Ishikawa (cell line): ENCODE data around the gene PITPNC1.

Experiments used
- CEBPB ChIP-seq: IDR thresholded peaks from 2 replicates; pipeline ENCODE4 v1.6.1; 2012
- CREB1 ChIP-seq: IDR thresholded peaks from 2 replicates; pipeline ENCODE4 v1.6.1; 2012; ENCODE audit warnings: low read depth
- EGR1 ChIP-seq: IDR thresholded peaks from 2 replicates; pipeline ENCODE4 v1.6.1; 2012
- EP300 ChIP-seq: IDR thresholded peaks from 2 replicates; pipeline ENCODE4 v1.6.1; 2012; ENCODE audit warnings: borderline replicate concordance
- FOXM1 ChIP-seq: IDR thresholded peaks from 2 replicates; pipeline ENCODE4 v1.6.1; 2012; ENCODE audit warnings: low read depth, borderline replicate concordance
- MAX ChIP-seq: IDR thresholded peaks from 2 replicates; pipeline ENCODE4 v1.6.1; 2012
- NFIC ChIP-seq: IDR thresholded peaks from 2 replicates; pipeline ENCODE4 v1.6.1; 2012
- RAD21 ChIP-seq: IDR thresholded peaks from 2 replicates; pipeline ENCODE4 v1.6.1; 2012; ENCODE audit warnings: low read depth
- REST ChIP-seq: IDR thresholded peaks from 2 replicates; pipeline ENCODE4 v1.6.1; 2012; ENCODE audit warnings: low read depth, mild to moderate bottlenecking
- TAF1 ChIP-seq: IDR thresholded peaks from 2 replicates; pipeline ENCODE4 v1.6.1; 2012; ENCODE audit warnings: low read depth, mild to moderate bottlenecking
- TCF12 ChIP-seq: IDR thresholded peaks from 2 replicates; pipeline ENCODE4 v1.6.1; 2012; ENCODE audit warnings: low read depth
- TEAD4 ChIP-seq: IDR thresholded peaks from 2 replicates; pipeline ENCODE4 v1.6.1; 2012
- USF1 ChIP-seq: IDR thresholded peaks from 2 replicates; pipeline ENCODE4 v1.6.1; 2012
- YY1 ChIP-seq: IDR thresholded peaks from 2 replicates; pipeline ENCODE4 v1.6.1; 2012; ENCODE audit warnings: low read depth
- ZBTB7A ChIP-seq: IDR thresholded peaks from 2 replicates; pipeline ENCODE4 v1.6.1; 2012; ENCODE audit warnings: low read depth

Gene PITPNC1

GRCh38 chr17:67606896-67607604 lies 230.0 kb downstream of the PITPNC1 start:
- no peak for TF ChIP-seq TAF1
- TF ChIP-seq NFIC = no peak

- TF ChIP-seq REST (no peak), CEBPB (no peak), USF1 (no peak), TCF12 (no peak), EP300 (no peak), CREB1 (no peak), TAF1 (no peak), FOXM1 (no peak), ZBTB7A (no peak), RAD21 (no peak), TEAD4 (no peak), NFIC (no peak), EGR1 (no peak), YY1 (no peak), MAX (no peak)
Measured at GRCh38 chr17:67610061-67610460, 233.0 kb downstream of the PITPNC1 start.

- TF ChIP-seq ZBTB7A (no peak), EP300 (no peak), TEAD4 (no peak), MAX (no peak), RAD21 (no peak), CEBPB (no peak), FOXM1 (no peak), USF1 (no peak), YY1 (no peak), CREB1 (no peak), TAF1 (no peak), EGR1 (no peak), NFIC (no peak), REST (no peak), TCF12 (no peak)
Measured at GRCh38 chr17:67613961-67614360, 236.9 kb downstream of the PITPNC1 start.

GRCh38 chr17:67615011-67615561 lies 238.0 kb downstream of the PITPNC1 start:
- TF ChIP-seq NFIC = 0 out of 2 replicates have a peak, but pooled peaks have one; percentile 12
- TF ChIP-seq TAF1 = no peak
- no peak for TF ChIP-seq FOXM1
- TF ChIP-seq YY1 = no peak
- no peak for TF ChIP-seq TCF12
- TF ChIP-seq MAX = peak; percentile 35; the same call in 1 of the 2 replicates
- no peak for TF ChIP-seq REST
- TF ChIP-seq ZBTB7A = no peak
- TF ChIP-seq EP300 = no peak
- no peak for TF ChIP-seq CREB1
- TF ChIP-seq CEBPB = no peak
- no peak for TF ChIP-seq EGR1
- TF ChIP-seq TEAD4 = no peak
- TF ChIP-seq RAD21 = no peak
